Neural cell (in vitro differentiated cells): ENCODE results near the gene CDRT15L2. TPM values are rescaled to one million over a fixed set of nuclear protein-coding genes. Genes with fewer than 3 reads are reported as not detected.
"Not testable (repeated sequence)": the region's sequence is repeated elsewhere in the genome, so short reads cannot be mapped to it uniquely, and the experiment has no call there.

Experiments used
- H2AFZ ChIP-seq: fragments of 200-600, 300-800 bp; sonication (generic), shearing (Covaris generic); 2 replicates; pipeline ENCODE4 v1.6.0; 2014; ENCODE audit warnings: low read depth, mild to moderate bottlenecking, antibody characterized with exemption, low read length, moderate library complexity
- H3F3A ChIP-seq: fragments of 200-600 bp; shearing (Covaris generic); 2 replicates; pipeline ENCODE4 v1.6.1; 2016; ENCODE audit warnings: mild to moderate bottlenecking, moderate library complexity, mixed read lengths, antibody characterized with exemption, low read length; ENCODE audit not compliant: insufficient read depth, poor library complexity, severe bottlenecking
- H3K27ac ChIP-seq: fragments of 200-600, 300-800 bp; sonication (generic), shearing (Covaris generic); 2 replicates; pipeline ENCODE4 v1.5.1; 2014; ENCODE audit warnings: mild to moderate bottlenecking, low read length, moderate library complexity
- H3K27me3 ChIP-seq: fragments of 300-800, 200-600 bp; sonication (generic), shearing (Covaris generic); 2 replicates; pipeline ENCODE4 v1.6.0; 2014; ENCODE audit warnings: mild to moderate bottlenecking, low read depth, low read length, moderate library complexity; ENCODE audit not compliant: insufficient read depth
- H3K36me3 ChIP-seq: fragments of 300-800, 200-600 bp; sonication (generic), shearing (Covaris generic); 2 replicates; pipeline ENCODE4 v1.5.1; 2014; ENCODE audit warnings: mild to moderate bottlenecking, antibody characterized with exemption, low read length, moderate library complexity; ENCODE audit not compliant: insufficient read depth
- H3K4me2 ChIP-seq: fragments of 300-800, 200-600 bp; sonication (generic), shearing (Covaris generic); 2 replicates; pipeline ENCODE4 v1.6.0; 2014; ENCODE audit warnings: mild to moderate bottlenecking, low read length
- H3K4me3 ChIP-seq: fragments of 300-800, 200-600 bp; sonication (generic), shearing (Covaris generic); 2 replicates; pipeline ENCODE4 v1.5.1; 2014; ENCODE audit warnings: mild to moderate bottlenecking, low read length, moderate library complexity
- H3K79me2 ChIP-seq: fragments of 200-600 bp; shearing (Covaris generic); replicated peaks from 2 replicates; pipeline ENCODE4 v1.6.0; 2014; ENCODE audit warnings: mild to moderate bottlenecking, low read length, moderate library complexity; ENCODE audit not compliant: insufficient read depth
- H3K9ac ChIP-seq: fragments of 300-800, 200-600 bp; sonication (generic), shearing (Covaris generic); 2 replicates; pipeline ENCODE4 v1.6.1; 2016; ENCODE audit warnings: mild to moderate bottlenecking, low read length, mixed read lengths
- H3K9me2 ChIP-seq: fragments of 200-600 bp; shearing (Covaris generic); 2 replicates; pipeline ENCODE4 v1.6.1; 2016; ENCODE audit warnings: mild to moderate bottlenecking, low read length, mixed read lengths; ENCODE audit not compliant: insufficient read depth
- H3K9me3 ChIP-seq: fragments of 200-600, 300-800 bp; sonication (generic), shearing (Covaris generic); 2 replicates; pipeline ENCODE4 v1.6.1; 2016; ENCODE audit warnings: mild to moderate bottlenecking, mixed run types, low read length, moderate library complexity, mixed read lengths
- H4K20me1 ChIP-seq: fragments of 200-600 bp; shearing (Covaris generic); 2 replicates; pipeline ENCODE4 v1.6.1; 2016; ENCODE audit warnings: mild to moderate bottlenecking, mixed run types; ENCODE audit not compliant: insufficient read depth
- polyA plus RNA-seq: library from polyadenylated mRNA; depleted of rRNA; stranded (reverse); fragments of >200 nt; gene quantifications from 2 replicates; pipeline ENCODE4 v1.2.3, GENCODE V29; 2014

CDRT15L2 gene
- polyA plus RNA-seq, 1 donor from 2014 or later = not detected

DNA sequence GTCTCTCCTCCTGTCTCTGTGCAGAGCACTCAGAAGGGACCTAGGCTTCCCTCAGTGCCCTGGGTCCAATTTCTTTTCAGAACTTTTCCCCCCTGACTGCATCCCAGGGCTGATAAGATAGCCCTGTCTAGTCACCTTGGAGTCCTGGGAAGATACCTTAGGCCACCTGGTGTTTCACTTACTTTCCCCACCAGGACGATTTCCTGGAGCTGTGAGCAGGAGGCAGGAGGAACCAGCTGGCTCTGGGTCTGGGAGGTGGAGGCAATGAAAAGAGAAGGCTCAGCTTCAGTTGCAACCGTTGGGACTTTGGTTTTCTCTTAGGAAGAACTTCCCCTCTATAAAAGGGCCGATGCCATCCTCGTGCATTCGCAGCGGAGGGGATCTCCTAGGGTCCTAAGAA, 12.1 kb upstream of the CDRT15L2 start:
- not testable (repeated sequence) for H3F3A ChIP-seq, H3K9me3 ChIP-seq, H4K20me1 ChIP-seq, H3K4me2 ChIP-seq, H3K27ac ChIP-seq, H3K9me2 ChIP-seq, H3K4me3 ChIP-seq, H3K27me3 ChIP-seq, H3K79me2 ChIP-seq, H2AFZ ChIP-seq, H3K9ac ChIP-seq, H3K36me3 ChIP-seq

- not testable (repeated sequence) for H3K9ac ChIP-seq, H3K4me3 ChIP-seq, H3F3A ChIP-seq, H4K20me1 ChIP-seq, H3K9me2 ChIP-seq, H2AFZ ChIP-seq, H3K27me3 ChIP-seq, H3K9me3 ChIP-seq, H3K27ac ChIP-seq, H3K79me2 ChIP-seq, H3K36me3 ChIP-seq, H3K4me2 ChIP-seq
These were observed 10.9 kb upstream of the CDRT15L2 start for GRCh38 chr17:20568604-20569003.

GRCh38 chr17:20571653-20572052, 7.9 kb upstream of the CDRT15L2 start:
- H3F3A ChIP-seq, H3K9me2 ChIP-seq, H3K27me3 ChIP-seq, H3K9ac ChIP-seq, H3K79me2 ChIP-seq, H3K36me3 ChIP-seq, H2AFZ ChIP-seq, H3K9me3 ChIP-seq, H3K4me3 ChIP-seq, H4K20me1 ChIP-seq, H3K27ac ChIP-seq, H3K4me2 ChIP-seq: not testable (repeated sequence)

GRCh38 chr17:20573216-20573615, 6.3 kb upstream of the CDRT15L2 start:
- not testable (repeated sequence) for H3K27ac ChIP-seq, H4K20me1 ChIP-seq, H3K79me2 ChIP-seq, H3K36me3 ChIP-seq, H3K9ac ChIP-seq, H3K9me2 ChIP-seq, H3K27me3 ChIP-seq, H3K4me2 ChIP-seq, H3K4me3 ChIP-seq, H3F3A ChIP-seq, H2AFZ ChIP-seq, H3K9me3 ChIP-seq

- not testable (repeated sequence) for H3K36me3 ChIP-seq, H3K9me3 ChIP-seq, H3K9me2 ChIP-seq, H3K4me3 ChIP-seq, H4K20me1 ChIP-seq, H3K27me3 ChIP-seq, H3F3A ChIP-seq, H3K27ac ChIP-seq, H3K79me2 ChIP-seq, H3K9ac ChIP-seq, H2AFZ ChIP-seq, H3K4me2 ChIP-seq
These were observed 4.5 kb upstream of the CDRT15L2 start for GRCh38 chr17:20575071-20575470.

GRCh38 chr17:20583891-20584577, 4.5 kb downstream of the CDRT15L2 start:
- not testable (repeated sequence) for H3K79me2 ChIP-seq, H3K27ac ChIP-seq, H3K9me3 ChIP-seq, H3F3A ChIP-seq, H3K9me2 ChIP-seq, H3K4me2 ChIP-seq, H4K20me1 ChIP-seq, H3K36me3 ChIP-seq, H3K9ac ChIP-seq, H3K4me3 ChIP-seq, H2AFZ ChIP-seq, H3K27me3 ChIP-seq

DNA sequence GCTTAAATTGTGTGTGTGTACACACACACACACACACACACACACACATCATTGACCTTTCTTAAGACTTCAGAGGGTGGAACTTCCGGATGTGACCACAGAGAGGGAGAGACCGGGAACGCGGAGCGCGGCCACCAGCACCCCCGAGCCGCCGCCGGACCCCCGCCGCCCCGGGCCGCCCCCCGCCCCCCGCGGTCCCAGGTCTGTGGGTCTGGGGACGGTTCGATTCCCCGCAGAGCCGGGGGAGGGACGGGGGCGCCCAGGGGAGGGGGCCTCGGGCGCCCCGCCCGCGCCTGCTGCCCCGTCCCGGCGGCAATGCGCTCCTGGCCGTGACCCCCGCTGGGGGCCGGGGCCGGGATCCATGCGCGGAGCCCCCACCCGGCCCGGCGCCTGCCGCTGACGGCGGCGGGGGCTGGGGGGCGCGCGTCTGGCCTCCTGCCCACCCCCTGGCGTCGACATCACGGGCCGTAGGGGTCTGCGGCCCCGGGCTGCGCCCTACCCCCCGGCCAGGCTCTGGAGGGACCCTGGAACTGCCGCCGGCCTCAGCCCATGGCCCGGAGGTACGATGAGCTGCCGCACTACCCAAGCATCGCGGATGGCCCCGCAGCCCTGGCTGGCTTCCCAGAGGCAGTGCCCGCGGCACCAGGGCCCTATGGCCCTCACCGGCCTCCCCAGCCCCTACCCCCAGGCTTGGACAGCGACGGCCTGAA, 9.4 kb downstream of the CDRT15L2 start:
- H3K4me3 ChIP-seq, H3K4me2 ChIP-seq, H3K79me2 ChIP-seq, H2AFZ ChIP-seq, H3F3A ChIP-seq, H3K9ac ChIP-seq, H3K9me3 ChIP-seq, H3K36me3 ChIP-seq, H3K27me3 ChIP-seq, H3K27ac ChIP-seq, H4K20me1 ChIP-seq, H3K9me2 ChIP-seq: not testable (repeated sequence)

GRCh38 chr17:20589454-20589810, 9.9 kb downstream of the CDRT15L2 start:
- H3K9me3 ChIP-seq, H3K9ac ChIP-seq, H3K36me3 ChIP-seq, H4K20me1 ChIP-seq, H3K4me3 ChIP-seq, H3K27me3 ChIP-seq, H3K79me2 ChIP-seq, H3K4me2 ChIP-seq, H3K9me2 ChIP-seq, H3F3A ChIP-seq, H2AFZ ChIP-seq, H3K27ac ChIP-seq: not testable (repeated sequence)
